GM21786 (cell line): Measurements from ENCODE around the gene TPRX1.
"Not testable (repeated sequence)": the region's sequence is repeated elsewhere in the genome, so short reads cannot be mapped to it uniquely, and the experiment has no call there.

Experiments used
- ATAC-seq: cut with Tn5 transposase; IDR thresholded peaks from one replicate; pipeline ENCODE4 v1.9.1; 2021; ENCODE audit not compliant: unreplicated experiment

The TPRX1 gene

GRCh38 chr19:47768604-47769003 lies 35.7 kb downstream of the TPRX1 start:
- ATAC-seq = no peak

GRCh38 chr19:47767349-47767748 lies 37.0 kb downstream of the TPRX1 start:
- no peak for ATAC-seq

- no peak for ATAC-seq
Observed at GRCh38 chr19:47766670-47767069, 37.7 kb downstream of the TPRX1 start.

GRCh38 chr19:47766359-47766620 lies 38.1 kb downstream of the TPRX1 start:
- ATAC-seq = no peak

GRCh38 chr19:47765523-47766358 lies 38.6 kb downstream of the TPRX1 start:
- no peak for ATAC-seq

- not testable (repeated sequence) for ATAC-seq
Observed at GRCh38 chr19:47764705-47765104, 39.6 kb downstream of the TPRX1 start.

GRCh38 chr19:47762615-47763308 lies 41.6 kb downstream of the TPRX1 start:
- ATAC-seq = no peak

- ATAC-seq = no peak
Observed at GRCh38 chr19:47762151-47762550, 42.2 kb downstream of the TPRX1 start.

GRCh38 chr19:47761566-47761965 lies 42.8 kb downstream of the TPRX1 start:
- ATAC-seq = no peak

GRCh38 chr19:47760632-47760999 lies 43.7 kb downstream of the TPRX1 start:
- no peak for ATAC-seq

GRCh38 chr19:47758443-47758804 lies 45.9 kb downstream of the TPRX1 start:
- ATAC-seq = no peak

GRCh38 chr19:47757617-47758442 lies 46.5 kb downstream of the TPRX1 start:
- ATAC-seq = no peak

- no peak for ATAC-seq
Observed at GRCh38 chr19:47756953-47757608, 47.3 kb downstream of the TPRX1 start.

- ATAC-seq = no peak
Observed at GRCh38 chr19:47756627-47756929, 47.8 kb downstream of the TPRX1 start.

- ATAC-seq = no peak
Observed at GRCh38 chr19:47755762-47756626, 48.4 kb downstream of the TPRX1 start.

GRCh38 chr19:47755065-47755761 lies 49.1 kb downstream of the TPRX1 start:
- no peak for ATAC-seq

- no peak for ATAC-seq
Observed at GRCh38 chr19:47754206-47755064, 49.9 kb downstream of the TPRX1 start.

- ATAC-seq = no peak
Observed at GRCh38 chr19:47752440-47753211, 51.7 kb downstream of the TPRX1 start.
